ENCODE data around the gene NBPF12. TPM values are rescaled to one million over a fixed set of nuclear protein-coding genes. Genes with fewer than 3 reads are reported as not detected.
A peak's percentile ranks its signal among the peaks of the same experiment; 100 is the strongest.
"Not testable (repeated sequence)": the region's sequence is repeated elsewhere in the genome, so short reads cannot be mapped to it uniquely, and the experiment has no call there.

The NBPF12 gene
- total RNA-seq, 1 experiment from 2014 or later: 8.0 TPM

GRCh38 chr1:146972681-146973080 is 34.6 kb downstream of the NBPF12 start:
- H3K18ac ChIP-seq (ENCODE audit: insufficient read length, low read depth, low read length); H3K79me1 ChIP-seq (ENCODE audit: insufficient read depth, low read depth, low read length, poor library complexity, severe bottlenecking); H3K14ac ChIP-seq (ENCODE audit: insufficient read depth, low read length); H3K27me3 Mint-ChIP-seq (ENCODE audit: low read depth); H4K20me1 ChIP-seq (ENCODE audit: control insufficient read depth, insufficient read depth, insufficient read length); H2AK5ac ChIP-seq (ENCODE audit: insufficient read length, low read length); H3K9me3 ChIP-seq (ENCODE audit: control insufficient read depth, low read depth, low read length); H2BK20ac ChIP-seq (ENCODE audit: low read depth, low read length, poor library complexity, severe bottlenecking); H3K4me1 ChIP-seq (ENCODE audit: insufficient read depth, low read length); H3K4me2 ChIP-seq (ENCODE audit: insufficient read depth, insufficient read length, low read length); H3K27me3 ChIP-seq (ENCODE audit: insufficient read depth, low read length); H2BK5ac ChIP-seq (ENCODE audit: insufficient read length, low read length); H2BK15ac ChIP-seq (ENCODE audit: low read depth, low read length); H4K91ac ChIP-seq (ENCODE audit: insufficient read length, low read depth, low read length); DNase-seq; H3K23me2 ChIP-seq (ENCODE audit: insufficient read length, low read depth, low read length, poor library complexity, severe bottlenecking); H3K4ac ChIP-seq (ENCODE audit: low read depth, low read length); H3K9me3 Mint-ChIP-seq; H3K27ac ChIP-seq (ENCODE audit: insufficient read length, low read depth, low read length); H3T11ph ChIP-seq (ENCODE audit: low read length); H2AFZ ChIP-seq (ENCODE audit: low read length); H4K5ac ChIP-seq (ENCODE audit: insufficient read length, low read depth, low read length); H3K4me3 Mint-ChIP-seq; H3K9ac ChIP-seq (ENCODE audit: extremely low read depth, insufficient read length, low read length); H3K23ac ChIP-seq (ENCODE audit: insufficient read length, low read depth, low read length); H3K56ac ChIP-seq (ENCODE audit: insufficient read length, low read depth, low read length); H2BK120ac ChIP-seq (ENCODE audit: low read depth, low read length, poor library complexity, severe bottlenecking); H3K4me1 Mint-ChIP-seq; H3K27ac Mint-ChIP-seq; H4K8ac ChIP-seq (replicated peaks; ENCODE audit: insufficient read length, low read depth, low read length); H2BK12ac ChIP-seq (ENCODE audit: insufficient read length, low read depth, low read length); H3K79me2 ChIP-seq (ENCODE audit: insufficient read depth, low read length): not testable (repeated sequence)
- no CpG with 5 or more reads among the region's 5 CpGs for WGBS (ENCODE audit: extremely low coverage, insufficient read length, low lambda C conversion rate)
- peaks cover 2 to 20% (median 13%) of the 10 kb centered on the region in 3 experiments; a peak in 6 of 7 replicates for H3K36me3 Mint-ChIP-seq (ENCODE audit: insufficient read depth in 1 of 3, low read depth in 3 of 3)
- peak; percentile 31; the same call in 2 of the 3 replicates for TF ChIP-seq CTCF (conservative IDR thresholded peaks at IDR 0.05)

- not testable (repeated sequence) for H3T11ph ChIP-seq (ENCODE audit: low read length); H2AK5ac ChIP-seq (ENCODE audit: insufficient read length, low read length)
- WGBS (ENCODE audit: extremely low coverage, insufficient read length, low lambda C conversion rate): no CpG with 5 or more reads among the region's 4 CpGs
These were observed 47.7 kb downstream of the NBPF12 start for GRCh38 chr1:146985855-146986254.

More at GRCh38 chr1:146985855-146986254, 47.7 kb downstream of the NBPF12 start:
- H3K79me1 ChIP-seq (ENCODE audit: insufficient read depth, low read depth, low read length, poor library complexity, severe bottlenecking); H3K23ac ChIP-seq (ENCODE audit: insufficient read length, low read depth, low read length); H3K9me3 ChIP-seq (ENCODE audit: control insufficient read depth, low read depth, low read length); H2AFZ ChIP-seq (ENCODE audit: low read length); H2BK15ac ChIP-seq (ENCODE audit: low read depth, low read length); H3K4me2 ChIP-seq (ENCODE audit: insufficient read depth, insufficient read length, low read length); H3K27ac Mint-ChIP-seq; H2BK20ac ChIP-seq (ENCODE audit: low read depth, low read length, poor library complexity, severe bottlenecking); H3K27ac ChIP-seq (ENCODE audit: insufficient read length, low read depth, low read length); H3K56ac ChIP-seq (ENCODE audit: insufficient read length, low read depth, low read length); H3K27me3 ChIP-seq (ENCODE audit: insufficient read depth, low read length); H3K4me1 ChIP-seq (ENCODE audit: insufficient read depth, low read length); H3K27me3 Mint-ChIP-seq (ENCODE audit: low read depth); H2BK12ac ChIP-seq (ENCODE audit: insufficient read length, low read depth, low read length); H3K4ac ChIP-seq (ENCODE audit: low read depth, low read length); H3K18ac ChIP-seq (ENCODE audit: insufficient read length, low read depth, low read length); DNase-seq; H4K91ac ChIP-seq (ENCODE audit: insufficient read length, low read depth, low read length); H3K4me3 Mint-ChIP-seq; H4K5ac ChIP-seq (ENCODE audit: insufficient read length, low read depth, low read length); H3K9me3 Mint-ChIP-seq; H3K79me2 ChIP-seq (ENCODE audit: insufficient read depth, low read length); H3K14ac ChIP-seq (ENCODE audit: insufficient read depth, low read length); H3K9ac ChIP-seq (ENCODE audit: extremely low read depth, insufficient read length, low read length); H4K20me1 ChIP-seq (ENCODE audit: control insufficient read depth, insufficient read depth, insufficient read length); H2BK5ac ChIP-seq (ENCODE audit: insufficient read length, low read length); H2BK120ac ChIP-seq (ENCODE audit: low read depth, low read length, poor library complexity, severe bottlenecking); H3K4me1 Mint-ChIP-seq; H4K8ac ChIP-seq (replicated peaks; ENCODE audit: insufficient read length, low read depth, low read length); H3K23me2 ChIP-seq (ENCODE audit: insufficient read length, low read depth, low read length, poor library complexity, severe bottlenecking): not testable (repeated sequence)
- H3K36me3 Mint-ChIP-seq (ENCODE audit: insufficient read depth in 1 of 3, low read depth in 3 of 3): peaks cover 6 to 14% (median 10%) of the 10 kb centered on the region in 3 experiments
